GM19438 (cell line): ENCODE results near the gene GTF3C5.
"Not testable (repeated sequence)": the region's sequence is repeated elsewhere in the genome, so short reads cannot be mapped to it uniquely, and the experiment has no call there.

ENCODE experiments used
- ATAC-seq: cut with Tn5 transposase; IDR thresholded peaks from one replicate; pipeline ENCODE4 v1.9.1; 2021; ENCODE audit warnings: low read depth; ENCODE audit not compliant: unreplicated experiment

GTF3C5 gene

GRCh38 chr9:132995879-132996278 lies 34.9 kb upstream of the GTF3C5 start:
- ATAC-seq, result no peak

GRCh38 chr9:132996526-132996925 lies 34.3 kb upstream of the GTF3C5 start:
- ATAC-seq, result no peak

- no peak for ATAC-seq
These were observed 33.2 kb upstream of the GTF3C5 start for GRCh38 chr9:132997591-132997990.

- not testable (repeated sequence) for ATAC-seq
These were observed 32.6 kb upstream of the GTF3C5 start for GRCh38 chr9:132998221-132998620.

- ATAC-seq, result no peak
These were observed 31.8 kb upstream of the GTF3C5 start for GRCh38 chr9:132998831-132999635.

- no peak for ATAC-seq
These were observed 28.4 kb upstream of the GTF3C5 start for GRCh38 chr9:133002147-133003070.

- ATAC-seq, result no peak
These were observed 27.7 kb upstream of the GTF3C5 start for GRCh38 chr9:133003071-133003461.

GRCh38 chr9:133003671-133004090 lies 27.1 kb upstream of the GTF3C5 start:
- no peak for ATAC-seq

GRCh38 chr9:133004091-133004998 lies 26.5 kb upstream of the GTF3C5 start:
- no peak for ATAC-seq

GRCh38 chr9:133004999-133005760 lies 25.6 kb upstream of the GTF3C5 start:
- ATAC-seq, result no peak

- ATAC-seq, result no peak
These were observed 24.8 kb upstream of the GTF3C5 start for GRCh38 chr9:133005957-133006356.

GRCh38 chr9:133006731-133007352 lies 24.0 kb upstream of the GTF3C5 start:
- no peak for ATAC-seq

GRCh38 chr9:133008406-133008805 lies 22.4 kb upstream of the GTF3C5 start:
- no peak for ATAC-seq

GRCh38 chr9:133008824-133009223 lies 22.0 kb upstream of the GTF3C5 start:
- no peak for ATAC-seq

GRCh38 chr9:133009906-133010582 lies 20.8 kb upstream of the GTF3C5 start:
- ATAC-seq, result no peak

- no peak for ATAC-seq
These were observed 16.1 kb upstream of the GTF3C5 start for GRCh38 chr9:133014696-133015095.

GRCh38 chr9:133023117-133023890 lies 7.5 kb upstream of the GTF3C5 start:
- ATAC-seq, result no peak

GRCh38 chr9:133026426-133026825 lies 4.4 kb upstream of the GTF3C5 start:
- ATAC-seq, result no peak
